ENCODE results near the gene AHNAK. TPM values are rescaled to one million over a fixed set of nuclear protein-coding genes. Genes with fewer than 3 reads are reported as not detected.

AHNAK gene
- total and polyA plus RNA-seq, 4 donors, result 22.6 to 110 (median 38.1) TPM

DNA sequence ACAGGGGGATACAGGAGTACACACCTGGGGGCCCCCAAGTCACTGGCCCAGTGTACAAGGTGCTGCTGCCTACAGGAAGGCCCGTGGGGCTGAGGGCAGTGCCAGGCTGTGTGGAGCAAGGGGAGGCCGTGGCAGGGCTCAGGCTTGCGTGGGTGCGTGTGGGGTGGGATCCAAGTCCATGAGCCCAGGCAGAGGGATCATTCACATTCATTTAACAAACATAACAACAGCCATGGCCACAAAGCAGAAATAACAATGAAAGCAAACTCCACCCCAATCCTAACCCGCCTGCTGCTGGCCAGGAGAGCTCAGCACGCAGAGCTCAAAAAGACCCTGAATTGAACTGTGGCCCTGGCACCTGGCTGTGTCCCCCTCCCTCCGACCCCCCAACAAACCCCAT is 144.8 kb downstream of the AHNAK start (continued):
- TF ChIP-seq, protein P1, sequence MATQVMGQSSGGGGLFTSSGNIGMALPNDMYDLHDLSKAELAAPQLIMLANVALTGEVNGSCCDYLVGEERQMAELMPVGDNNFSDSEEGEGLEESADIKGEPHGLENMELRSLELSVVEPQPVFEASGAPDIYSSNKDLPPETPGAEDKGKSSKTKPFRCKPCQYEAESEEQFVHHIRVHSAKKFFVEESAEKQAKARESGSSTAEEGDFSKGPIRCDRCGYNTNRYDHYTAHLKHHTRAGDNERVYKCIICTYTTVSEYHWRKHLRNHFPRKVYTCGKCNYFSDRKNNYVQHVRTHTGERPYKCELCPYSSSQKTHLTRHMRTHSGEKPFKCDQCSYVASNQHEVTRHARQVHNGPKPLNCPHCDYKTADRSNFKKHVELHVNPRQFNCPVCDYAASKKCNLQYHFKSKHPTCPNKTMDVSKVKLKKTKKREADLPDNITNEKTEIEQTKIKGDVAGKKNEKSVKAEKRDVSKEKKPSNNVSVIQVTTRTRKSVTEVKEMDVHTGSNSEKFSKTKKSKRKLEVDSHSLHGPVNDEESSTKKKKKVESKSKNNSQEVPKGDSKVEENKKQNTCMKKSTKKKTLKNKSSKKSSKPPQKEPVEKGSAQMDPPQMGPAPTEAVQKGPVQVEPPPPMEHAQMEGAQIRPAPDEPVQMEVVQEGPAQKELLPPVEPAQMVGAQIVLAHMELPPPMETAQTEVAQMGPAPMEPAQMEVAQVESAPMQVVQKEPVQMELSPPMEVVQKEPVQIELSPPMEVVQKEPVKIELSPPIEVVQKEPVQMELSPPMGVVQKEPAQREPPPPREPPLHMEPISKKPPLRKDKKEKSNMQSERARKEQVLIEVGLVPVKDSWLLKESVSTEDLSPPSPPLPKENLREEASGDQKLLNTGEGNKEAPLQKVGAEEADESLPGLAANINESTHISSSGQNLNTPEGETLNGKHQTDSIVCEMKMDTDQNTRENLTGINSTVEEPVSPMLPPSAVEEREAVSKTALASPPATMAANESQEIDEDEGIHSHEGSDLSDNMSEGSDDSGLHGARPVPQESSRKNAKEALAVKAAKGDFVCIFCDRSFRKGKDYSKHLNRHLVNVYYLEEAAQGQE (IDR thresholded peaks at IDR 0.05), result no peak
- no peak for TF ChIP-seq RAD21 (IDR thresholded peaks at IDR 0.05)
- no peak for TF ChIP-seq YY1 (IDR thresholded peaks at IDR 0.05)

DNA sequence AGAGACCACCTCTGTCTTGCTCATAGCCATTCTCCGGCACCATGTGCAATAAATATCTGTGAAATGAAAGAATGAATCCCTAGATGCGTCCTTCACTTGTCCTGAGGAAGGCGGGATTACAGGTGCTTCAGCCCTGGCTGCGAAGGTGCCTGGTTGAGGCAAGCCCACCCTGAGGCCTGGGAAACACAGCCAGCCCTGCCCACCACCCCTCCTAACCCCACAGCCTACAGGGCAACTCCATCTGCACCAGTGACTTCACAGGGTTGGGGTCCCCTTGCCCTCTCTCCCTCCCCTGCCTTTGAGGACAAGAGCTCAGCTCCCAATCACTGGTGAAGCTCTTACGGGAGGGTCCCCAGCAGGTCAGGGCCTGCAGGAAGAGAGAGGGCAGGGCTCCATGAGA is 145.2 kb downstream of the AHNAK start:
- no peak for TF ChIP-seq RAD21 (IDR thresholded peaks at IDR 0.05)
- TF ChIP-seq GABPA (IDR thresholded peaks at IDR 0.05 in 1 of 2, conservative IDR thresholded peaks at IDR 0.05 in 1 of 2), result no peak
- TF ChIP-seq, protein P2, sequence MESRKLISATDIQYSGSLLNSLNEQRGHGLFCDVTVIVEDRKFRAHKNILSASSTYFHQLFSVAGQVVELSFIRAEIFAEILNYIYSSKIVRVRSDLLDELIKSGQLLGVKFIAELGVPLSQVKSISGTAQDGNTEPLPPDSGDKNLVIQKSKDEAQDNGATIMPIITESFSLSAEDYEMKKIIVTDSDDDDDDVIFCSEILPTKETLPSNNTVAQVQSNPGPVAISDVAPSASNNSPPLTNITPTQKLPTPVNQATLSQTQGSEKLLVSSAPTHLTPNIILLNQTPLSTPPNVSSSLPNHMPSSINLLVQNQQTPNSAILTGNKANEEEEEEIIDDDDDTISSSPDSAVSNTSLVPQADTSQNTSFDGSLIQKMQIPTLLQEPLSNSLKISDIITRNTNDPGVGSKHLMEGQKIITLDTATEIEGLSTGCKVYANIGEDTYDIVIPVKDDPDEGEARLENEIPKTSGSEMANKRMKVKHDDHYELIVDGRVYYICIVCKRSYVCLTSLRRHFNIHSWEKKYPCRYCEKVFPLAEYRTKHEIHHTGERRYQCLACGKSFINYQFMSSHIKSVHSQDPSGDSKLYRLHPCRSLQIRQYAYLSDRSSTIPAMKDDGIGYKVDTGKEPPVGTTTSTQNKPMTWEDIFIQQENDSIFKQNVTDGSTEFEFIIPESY (IDR thresholded peaks at IDR 0.05), result no peak
- TF ChIP-seq, protein P3, sequence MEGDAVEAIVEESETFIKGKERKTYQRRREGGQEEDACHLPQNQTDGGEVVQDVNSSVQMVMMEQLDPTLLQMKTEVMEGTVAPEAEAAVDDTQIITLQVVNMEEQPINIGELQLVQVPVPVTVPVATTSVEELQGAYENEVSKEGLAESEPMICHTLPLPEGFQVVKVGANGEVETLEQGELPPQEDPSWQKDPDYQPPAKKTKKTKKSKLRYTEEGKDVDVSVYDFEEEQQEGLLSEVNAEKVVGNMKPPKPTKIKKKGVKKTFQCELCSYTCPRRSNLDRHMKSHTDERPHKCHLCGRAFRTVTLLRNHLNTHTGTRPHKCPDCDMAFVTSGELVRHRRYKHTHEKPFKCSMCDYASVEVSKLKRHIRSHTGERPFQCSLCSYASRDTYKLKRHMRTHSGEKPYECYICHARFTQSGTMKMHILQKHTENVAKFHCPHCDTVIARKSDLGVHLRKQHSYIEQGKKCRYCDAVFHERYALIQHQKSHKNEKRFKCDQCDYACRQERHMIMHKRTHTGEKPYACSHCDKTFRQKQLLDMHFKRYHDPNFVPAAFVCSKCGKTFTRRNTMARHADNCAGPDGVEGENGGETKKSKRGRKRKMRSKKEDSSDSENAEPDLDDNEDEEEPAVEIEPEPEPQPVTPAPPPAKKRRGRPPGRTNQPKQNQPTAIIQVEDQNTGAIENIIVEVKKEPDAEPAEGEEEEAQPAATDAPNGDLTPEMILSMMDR (IDR thresholded peaks at IDR 0.05; ENCODE audit: low read depth, low read length, missing input control), result no peak
- no peak for TF ChIP-seq SP1 (IDR thresholded peaks at IDR 0.05)
- TF ChIP-seq FOXA1 (IDR thresholded peaks at IDR 0.05), result no peak
- TF ChIP-seq, protein P1 (IDR thresholded peaks at IDR 0.05), result no peak
- no peak for TF ChIP-seq YY1 (IDR thresholded peaks at IDR 0.05)
- TF ChIP-seq FOXA2 (IDR thresholded peaks at IDR 0.05), result no peak
- no peak for TF ChIP-seq HNF4G (IDR thresholded peaks at IDR 0.05)
- no peak for TF ChIP-seq NR2F2 (IDR thresholded peaks at IDR 0.05)
- no peak for TF ChIP-seq TAF1 (conservative IDR thresholded peaks at IDR 0.05)
- no peak for TF ChIP-seq RXRA (IDR thresholded peaks at IDR 0.05)
- no peak for TF ChIP-seq HNF4A (conservative IDR thresholded peaks at IDR 0.05)
- TF ChIP-seq, protein P4, sequence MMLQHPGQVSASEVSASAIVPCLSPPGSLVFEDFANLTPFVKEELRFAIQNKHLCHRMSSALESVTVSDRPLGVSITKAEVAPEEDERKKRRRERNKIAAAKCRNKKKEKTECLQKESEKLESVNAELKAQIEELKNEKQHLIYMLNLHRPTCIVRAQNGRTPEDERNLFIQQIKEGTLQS (IDR thresholded peaks at IDR 0.05), result no peak
- TF ChIP-seq, protein P5, sequence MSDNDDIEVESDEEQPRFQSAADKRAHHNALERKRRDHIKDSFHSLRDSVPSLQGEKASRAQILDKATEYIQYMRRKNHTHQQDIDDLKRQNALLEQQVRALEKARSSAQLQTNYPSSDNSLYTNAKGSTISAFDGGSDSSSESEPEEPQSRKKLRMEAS (IDR thresholded peaks at IDR 0.05), result no peak
- TF ChIP-seq EGR1 (IDR thresholded peaks at IDR 0.05; ENCODE audit: low read depth in 2 of 2), result no peak
- Histone ChIP-seq H3K9me3 (ENCODE audit: control insufficient read depth in 4 of 4, low read length in 3 of 4) (no peaks in the 10 kb centered on the region), H3K9ac (ENCODE audit: low read depth in 1 of 2, low read length in 2 of 2) (no peak overlapping the region), H3K4me1 (ENCODE audit: control insufficient read depth in 4 of 4, insufficient read depth in 4 of 4, low read length in 3 of 4) (peaks cover 8 to 27% (median 11%) of the 10 kb centered on the region in 4 donors), H3K36me3 (ENCODE audit: control insufficient read depth in 4 of 4, insufficient read depth in 3 of 4, low read depth in 1 of 4, low read length in 3 of 4) (no peaks in the 10 kb centered on the region), H3K4me3 (ENCODE audit: low read depth in 1 of 3, low read length in 3 of 3) (no peak overlapping the region), H3K27me3 (ENCODE audit: control insufficient read depth in 4 of 4, insufficient read depth in 4 of 4, low read length in 3 of 4) (no peaks in the 10 kb centered on the region), H3K27ac (ENCODE audit: low read depth in 1 of 2, low read length in 2 of 2) (no peak overlapping the region)
- DNase-seq (ENCODE audit: low spot score), result no peak
- WGBS, result 93% methylated on average over 5 of the region's 5 CpGs
